HG02763 (cell line): ENCODE measurements around the gene CAMK4.

ENCODE experiments used
- ATAC-seq: cut with Tn5 transposase; IDR thresholded peaks from one replicate; pipeline ENCODE4 v1.9.1; 2021; ENCODE audit warnings: mild to moderate bottlenecking, moderate library complexity; ENCODE audit not compliant: unreplicated experiment

Gene CAMK4

GRCh38 chr5:111478266-111478665 is 254.1 kb downstream of the CAMK4 start:
- no peak for ATAC-seq

- no peak for ATAC-seq
Measured at GRCh38 chr5:111478898-111479297, 254.7 kb downstream of the CAMK4 start.

DNA sequence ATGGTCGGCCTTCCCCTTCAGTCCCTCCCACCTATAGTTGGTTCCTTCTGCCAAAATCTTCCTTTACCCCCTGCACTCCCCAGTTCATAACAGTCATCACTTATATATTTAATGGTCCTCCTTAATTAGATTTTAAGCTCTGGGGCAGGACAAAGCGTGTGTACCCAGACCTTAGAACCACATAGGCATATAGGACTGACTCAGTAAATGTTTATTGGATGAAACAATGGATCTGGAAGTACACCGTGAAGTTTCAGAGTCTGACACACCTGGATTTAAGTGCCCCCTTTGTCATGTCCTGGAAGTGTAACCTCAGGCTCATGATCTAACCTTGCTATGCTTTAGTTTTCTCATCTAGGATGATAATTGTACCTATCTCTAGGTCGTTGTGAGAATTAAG is 256.2 kb downstream of the CAMK4 start:
- ATAC-seq = no peak

DNA sequence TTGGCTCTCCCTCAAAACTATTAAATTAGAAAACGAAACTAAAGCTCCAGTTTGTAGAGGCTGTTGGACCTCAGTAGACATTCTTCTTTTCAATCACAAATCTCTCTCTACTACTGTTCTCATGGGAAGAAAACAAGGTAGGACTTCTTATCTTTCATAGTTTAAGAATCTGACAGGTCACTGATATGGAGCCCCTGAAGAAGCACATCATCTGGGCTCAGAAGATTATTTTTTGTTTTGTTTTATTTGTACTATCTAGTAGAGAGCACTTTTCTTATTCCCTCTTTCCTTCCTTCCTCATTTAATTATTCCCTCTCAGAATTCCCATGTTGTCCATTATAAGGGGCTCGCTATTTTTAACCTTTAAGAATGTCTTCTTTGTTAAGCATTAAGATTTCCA is 261.9 kb downstream of the CAMK4 start:
- no peak for ATAC-seq

DNA sequence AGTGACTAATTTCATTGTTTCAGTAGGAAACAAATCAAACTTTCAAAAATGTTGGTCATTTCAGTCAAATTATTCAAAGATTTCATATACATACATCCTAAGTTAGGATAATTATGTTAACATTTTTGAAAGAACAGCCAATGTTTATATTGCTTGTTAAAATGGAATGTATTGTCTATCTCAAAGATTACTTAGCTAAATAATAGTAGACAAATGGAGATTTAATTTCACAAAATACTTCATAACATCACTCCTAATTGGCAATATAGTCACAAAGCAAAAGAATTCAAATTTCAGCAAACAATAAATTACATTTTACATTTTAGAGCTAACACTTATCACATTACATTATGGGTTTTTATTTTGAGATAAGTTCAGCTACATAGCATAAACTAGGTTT is 262.7 kb downstream of the CAMK4 start:
- no peak for ATAC-seq

GRCh38 chr5:111488353-111488752 is 264.2 kb downstream of the CAMK4 start:
- no peak for ATAC-seq

GRCh38 chr5:111493031-111493430 is 268.8 kb downstream of the CAMK4 start:
- no peak for ATAC-seq

- no peak for ATAC-seq
Measured at GRCh38 chr5:111494355-111494999, 270.3 kb downstream of the CAMK4 start.

- ATAC-seq = no peak
Measured at GRCh38 chr5:111495159-111495558, 271.0 kb downstream of the CAMK4 start.

DNA sequence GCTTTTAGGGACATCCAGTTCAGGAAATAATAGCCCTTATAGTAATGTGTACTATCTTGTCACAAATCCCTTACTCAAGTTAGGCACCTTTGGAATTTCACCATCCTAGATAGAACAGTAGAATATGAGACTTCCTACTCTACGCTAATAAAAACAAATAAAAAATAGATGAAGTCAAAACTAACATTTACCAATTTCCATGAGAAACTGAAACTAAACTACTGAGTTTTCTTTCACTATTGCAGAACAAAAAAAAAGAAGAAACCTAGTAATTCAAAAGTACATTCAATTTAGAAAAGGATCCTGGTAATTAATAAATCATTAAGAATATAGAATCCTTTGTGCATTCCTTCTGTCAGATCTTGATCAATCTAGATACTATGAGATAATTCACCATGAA is 274.2 kb downstream of the CAMK4 start:
- ATAC-seq = no peak

DNA sequence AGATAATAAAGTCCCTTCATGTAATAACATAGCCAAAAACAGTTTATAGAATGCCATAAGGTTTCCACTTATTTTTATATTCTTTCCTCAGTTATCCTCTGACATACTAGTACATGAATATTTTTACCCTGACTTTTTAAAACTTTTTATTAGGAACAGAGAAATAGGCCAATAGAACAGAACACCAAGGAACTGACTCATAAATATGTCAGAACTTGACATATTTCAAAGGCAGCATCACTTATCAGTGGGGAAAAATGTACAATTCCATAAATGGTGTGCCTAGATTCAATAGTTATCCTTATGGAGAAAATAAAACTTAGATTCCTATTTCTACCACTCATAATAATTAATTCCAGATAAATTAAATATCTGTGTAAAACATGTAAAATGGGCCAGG is 278.8 kb downstream of the CAMK4 start:
- ATAC-seq = no peak

DNA sequence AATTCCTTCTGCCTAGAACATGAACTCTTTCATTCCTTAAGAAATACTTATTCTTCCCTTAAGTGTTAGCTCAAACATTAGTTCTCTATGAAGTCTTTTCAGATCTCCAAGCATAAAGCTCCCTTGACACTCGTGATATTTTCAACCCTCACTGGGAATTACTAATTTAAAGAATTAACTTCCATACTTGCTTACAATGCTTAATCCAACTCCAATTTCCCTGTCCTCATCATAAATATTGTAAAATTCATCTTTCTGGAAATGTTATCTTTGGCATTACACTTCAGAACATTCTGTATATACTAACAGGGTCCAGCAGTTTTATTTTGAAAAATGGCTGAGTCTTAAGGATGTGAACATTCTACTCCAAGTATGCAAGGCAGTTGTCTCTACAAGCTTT is 280.9 kb downstream of the CAMK4 start:
- no peak for ATAC-seq

DNA sequence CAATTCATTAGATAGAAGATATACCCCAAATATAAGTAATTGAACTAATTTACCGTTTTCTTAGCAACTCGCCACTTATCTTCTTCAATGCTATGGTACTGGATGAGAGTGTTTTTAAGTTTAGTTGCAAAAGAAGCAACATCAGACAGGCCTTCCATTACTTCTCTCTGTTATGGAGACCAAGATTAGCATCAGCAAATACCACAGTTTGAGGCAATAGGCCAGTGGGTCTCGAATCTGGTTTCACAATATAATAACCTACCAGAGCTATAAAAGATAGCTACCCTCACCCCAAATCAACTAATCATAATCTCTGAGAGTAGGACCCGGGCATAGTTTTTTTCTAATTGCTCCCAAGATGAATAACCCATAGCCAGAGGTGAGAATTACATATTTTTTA is 283.1 kb downstream of the CAMK4 start:
- ATAC-seq = no peak

GRCh38 chr5:111509119-111509518 is 284.9 kb downstream of the CAMK4 start:
- ATAC-seq = no peak

DNA sequence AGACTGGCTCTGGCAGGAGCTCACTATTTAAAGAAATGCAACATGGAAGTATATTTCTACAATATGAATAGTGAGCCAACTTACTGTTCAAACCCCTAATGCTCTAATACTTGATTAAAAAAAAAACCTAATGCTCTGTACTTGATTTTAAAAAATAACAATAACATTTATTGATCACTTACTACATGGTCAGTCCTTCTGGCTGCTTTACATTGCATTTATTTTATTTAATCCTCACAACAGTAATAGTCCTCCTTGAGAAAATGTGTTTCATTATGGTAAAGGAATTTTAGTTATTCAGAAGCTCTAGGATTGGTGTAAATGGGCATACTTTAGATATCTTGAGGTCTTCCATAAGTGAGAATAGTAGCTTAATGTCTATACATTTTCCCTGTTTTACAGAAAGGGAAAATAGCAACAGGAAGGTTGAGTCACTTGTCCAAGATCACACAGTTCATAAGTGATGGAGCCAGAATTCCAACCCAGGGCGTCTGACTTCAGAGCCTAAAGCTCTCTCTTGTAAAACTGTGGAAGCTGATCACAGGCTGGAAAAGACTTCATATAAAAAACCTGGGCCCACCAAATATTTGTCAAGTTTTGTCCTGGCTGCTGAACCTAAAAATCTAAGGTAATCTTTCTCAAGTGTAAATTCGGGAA is 287.1 kb downstream of the CAMK4 start:
- no peak for ATAC-seq

GRCh38 chr5:111511831-111512374 is 287.7 kb downstream of the CAMK4 start:
- peak; percentile 3 for ATAC-seq

DNA sequence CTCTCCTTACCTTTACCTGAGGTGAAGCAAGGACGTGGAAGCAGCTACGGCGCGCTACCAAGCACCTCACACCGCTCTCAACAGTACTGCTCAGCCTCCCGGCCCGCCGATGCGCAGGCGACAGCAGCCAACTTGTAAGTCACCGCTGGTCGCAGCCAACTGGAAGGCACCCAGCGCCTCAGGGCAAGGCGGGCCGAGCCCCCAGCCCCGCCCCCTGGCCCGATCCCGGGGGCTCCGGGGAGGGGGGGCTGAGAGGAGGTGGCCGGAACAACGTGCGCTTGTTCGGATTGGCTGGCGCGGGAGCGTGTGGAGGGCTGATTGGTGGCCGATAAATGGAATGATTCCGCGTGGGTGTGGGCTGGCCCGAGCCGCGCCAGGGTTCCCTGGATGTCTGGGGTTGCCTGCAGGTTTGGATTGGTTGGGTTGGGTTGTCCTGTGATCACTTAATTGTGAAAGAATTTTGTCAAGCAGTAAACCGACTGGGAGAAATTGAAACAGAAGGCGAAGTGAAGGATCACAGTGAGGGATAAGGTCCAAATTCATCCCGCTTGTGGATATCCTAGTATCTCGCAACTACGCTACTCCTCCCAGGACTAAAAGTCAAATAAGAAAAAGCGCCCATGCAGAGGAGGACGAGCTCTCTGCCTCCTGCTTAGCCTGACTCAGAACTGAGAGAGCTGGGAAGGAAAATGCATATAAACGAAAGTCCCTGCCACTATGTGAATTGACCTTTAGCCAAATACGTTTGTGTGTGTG is 288.4 kb downstream of the CAMK4 start, which contains the start of gene STARD4:
STARD4 (minus strand) TSS at position 161 of the 756 bp plus-strand sequence. CDS start 5,102 bp downstream, outside the sequence.
- ATAC-seq = peak; percentile 97

DNA sequence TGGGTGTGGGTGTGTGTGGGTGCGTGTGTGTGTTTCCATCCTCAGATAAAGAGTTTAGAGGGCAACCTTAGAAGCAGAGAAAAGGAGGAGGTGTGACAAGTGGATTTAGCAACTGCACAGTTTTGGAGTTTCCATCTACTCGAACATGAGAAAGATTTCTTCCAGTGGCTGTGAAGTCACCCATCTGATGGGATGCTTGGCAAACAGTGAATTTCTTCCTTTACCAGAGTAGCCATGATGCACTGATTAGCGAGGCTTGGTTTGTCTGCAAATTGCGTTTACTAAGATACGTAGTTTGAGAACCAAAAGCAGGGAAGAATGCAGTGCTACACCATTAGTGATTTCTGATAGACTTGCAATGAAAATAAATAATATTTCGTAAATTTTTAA is 288.9 kb downstream of the CAMK4 start:
- ATAC-seq = no peak

GRCh38 chr5:111514087-111514486 is 289.9 kb downstream of the CAMK4 start:
- no peak for ATAC-seq

GRCh38 chr5:111517853-111518501 is 293.8 kb downstream of the CAMK4 start:
- ATAC-seq = no peak

DNA sequence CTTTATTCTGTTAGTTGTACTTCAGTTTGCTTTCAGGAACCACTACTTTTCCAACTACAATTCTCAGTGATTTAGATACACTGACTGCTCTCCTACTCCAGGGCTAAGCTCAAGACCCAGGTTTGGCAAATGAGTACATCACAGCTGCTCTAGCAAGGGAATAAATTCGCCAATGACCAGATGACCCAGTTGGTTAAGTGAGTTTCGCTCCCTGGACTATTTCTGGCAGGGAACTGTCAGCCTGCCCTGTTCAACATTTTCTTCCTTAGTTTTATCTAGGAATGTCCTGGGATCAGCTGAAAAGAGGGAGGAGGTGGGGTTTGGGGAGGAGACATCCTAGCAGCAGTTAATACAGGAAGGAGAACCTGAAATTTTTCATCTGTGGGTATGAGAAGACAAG is 294.6 kb downstream of the CAMK4 start:
- no peak for ATAC-seq
